HG02610 (cell line): Measurements from ENCODE around the gene STRN3.
"Not testable (repeated sequence)": the region's sequence is repeated elsewhere in the genome, so short reads cannot be mapped to it uniquely, and the experiment has no call there.

ENCODE experiments used
- ATAC-seq: cut with Tn5 transposase; IDR thresholded peaks from one replicate; pipeline ENCODE4 v1.9.1; 2021; ENCODE audit warnings: mild to moderate bottlenecking, moderate library complexity; ENCODE audit not compliant: unreplicated experiment

Gene STRN3

GRCh38 chr14:30972882-30973582 is 53.1 kb downstream of the STRN3 start:
- ATAC-seq: no peak

- not testable (repeated sequence) for ATAC-seq
Observed at GRCh38 chr14:30972036-30972732, 54.0 kb downstream of the STRN3 start.

- no peak for ATAC-seq
Observed at GRCh38 chr14:30971586-30971985, 54.6 kb downstream of the STRN3 start.

GRCh38 chr14:30969796-30970195 is 56.4 kb downstream of the STRN3 start:
- peak; percentile 82 for ATAC-seq

- not testable (repeated sequence) for ATAC-seq
Observed at GRCh38 chr14:30967364-30968098, 58.6 kb downstream of the STRN3 start.

GRCh38 chr14:30966415-30967363 is 59.5 kb downstream of the STRN3 start:
- no peak for ATAC-seq

GRCh38 chr14:30965861-30966260 is 60.3 kb downstream of the STRN3 start:
- not testable (repeated sequence) for ATAC-seq

GRCh38 chr14:30962537-30962936 is 63.6 kb downstream of the STRN3 start:
- ATAC-seq: not testable (repeated sequence)

- ATAC-seq: no peak
Observed at GRCh38 chr14:30961330-30961729, 64.8 kb downstream of the STRN3 start.

GRCh38 chr14:30960216-30960615 is 66.0 kb downstream of the STRN3 start:
- ATAC-seq: no peak

- peak; percentile 47 for ATAC-seq
Observed at GRCh38 chr14:30958555-30959407, 67.4 kb downstream of the STRN3 start.

GRCh38 chr14:30957813-30958370 is 68.3 kb downstream of the STRN3 start:
- no peak for ATAC-seq

GRCh38 chr14:30949651-30950050 is 76.5 kb downstream of the STRN3 start:
- no peak for ATAC-seq

- ATAC-seq: no peak
Observed at GRCh38 chr14:30943694-30944093, 82.5 kb downstream of the STRN3 start.

GRCh38 chr14:30940886-30941285 is 85.3 kb downstream of the STRN3 start:
- ATAC-seq: no peak

GRCh38 chr14:30938617-30939016 is 87.6 kb downstream of the STRN3 start:
- no peak for ATAC-seq

GRCh38 chr14:30935445-30935844 is 90.7 kb downstream of the STRN3 start:
- ATAC-seq: no peak

GRCh38 chr14:30933937-30934336 is 92.2 kb downstream of the STRN3 start:
- ATAC-seq: not testable (repeated sequence)

GRCh38 chr14:30928462-30928861 is 97.7 kb downstream of the STRN3 start:
- ATAC-seq: no peak
